HG03064 (cell line): ENCODE results near the gene FASTKD2.

Source experiments
- ATAC-seq: cut with Tn5 transposase; IDR thresholded peaks from one replicate; pipeline ENCODE4 v1.9.1; 2021; ENCODE audit warnings: low read depth; ENCODE audit not compliant: unreplicated experiment

Gene FASTKD2

DNA sequence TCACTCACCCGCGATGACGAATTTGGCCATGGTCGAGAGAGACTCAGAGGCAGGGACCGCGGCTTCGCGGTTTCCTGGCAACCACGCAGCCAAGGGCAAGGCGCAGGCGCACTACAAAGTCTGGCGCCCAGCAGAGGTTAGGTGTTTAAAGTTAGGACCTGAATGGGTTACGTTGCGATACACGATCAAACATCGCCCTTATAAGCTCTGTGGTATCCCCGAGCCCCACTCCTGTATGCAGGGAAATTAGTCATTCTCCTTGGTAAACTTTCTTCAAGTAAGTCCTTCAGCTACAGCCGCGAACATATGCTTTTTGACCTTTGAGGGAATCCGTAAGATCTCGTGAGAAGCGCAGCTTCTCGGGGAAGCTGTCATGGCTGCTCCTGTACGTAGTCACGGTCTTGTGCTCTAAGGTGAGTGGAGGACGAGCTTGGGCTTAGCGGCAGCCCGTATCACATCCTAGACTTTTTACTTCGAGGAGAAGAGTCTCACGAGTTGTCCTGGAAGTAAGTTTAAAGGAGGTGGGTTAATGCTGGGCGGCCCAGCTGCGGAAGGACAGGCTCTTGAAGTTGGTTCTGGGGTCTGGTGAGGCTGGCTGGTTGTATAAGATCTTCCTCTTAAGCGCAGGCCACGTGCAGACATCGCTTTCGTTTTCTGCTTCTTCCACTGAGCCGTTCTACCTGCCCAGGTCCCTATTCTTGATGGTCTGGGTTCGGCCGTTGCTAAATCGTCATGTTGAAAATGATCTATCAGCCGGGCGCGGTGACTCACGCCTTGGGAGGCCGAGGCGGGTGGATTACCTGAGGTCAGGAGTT, at the start of gene FASTKD2, which contains the start of gene MDH1B:
FASTKD2 (plus strand) TSS at position 365 of the 815 bp plus-strand sequence. CDS start 1,088 bp downstream, outside the sequence.
MDH1B (minus strand) TSS at position 87 of the 815 bp plus-strand sequence; CDS start at position 30, 57 bp downstream.
- ATAC-seq: peak; percentile 95

DNA sequence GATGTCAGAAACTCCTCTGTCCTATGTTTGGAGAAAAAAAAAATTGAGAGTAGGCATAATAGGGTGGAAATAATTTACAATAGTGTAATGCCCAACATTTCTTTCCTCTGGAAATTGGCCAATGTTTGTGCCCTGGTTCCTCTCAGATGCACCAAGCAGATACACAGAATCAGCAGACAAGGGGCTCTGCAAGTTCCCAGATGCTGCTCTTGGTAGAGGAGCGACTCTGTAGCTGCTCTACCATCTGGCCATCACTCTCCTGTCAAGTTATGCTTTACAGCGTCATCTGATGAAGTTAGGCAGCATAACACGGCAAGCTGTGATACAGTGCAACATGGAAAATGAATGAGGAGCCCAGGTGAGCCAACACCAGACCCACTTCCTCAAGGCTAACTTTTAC, 48.8 kb upstream of the FASTKD2 start:
- ATAC-seq: no peak

DNA sequence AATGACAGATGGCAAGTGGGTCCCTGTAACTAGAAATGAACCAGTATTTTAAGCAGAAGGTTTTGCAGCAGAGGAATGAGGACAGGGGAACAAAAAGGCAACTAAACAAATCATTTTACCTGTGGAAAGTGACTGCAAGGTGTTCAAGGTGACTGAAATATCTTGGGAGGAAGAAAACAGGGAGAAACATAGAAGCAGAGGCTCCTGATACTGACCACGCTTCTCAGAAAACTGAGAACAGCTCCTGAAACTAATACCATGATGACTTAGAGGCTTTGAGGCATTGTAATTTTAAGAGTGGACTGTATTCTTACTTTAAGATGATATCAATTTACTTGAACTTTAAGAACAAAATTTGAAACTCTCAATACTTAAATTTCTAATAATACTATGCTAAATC, 47.1 kb upstream of the FASTKD2 start, which contains the start of gene DYTN:
DYTN (minus strand) TSS at position 101 of the 400 bp plus-strand sequence. CDS start 117 bp downstream, outside the sequence.
- no peak for ATAC-seq

GRCh38 chr2:206721256-206721920, 44.0 kb upstream of the FASTKD2 start:
- ATAC-seq: peak; percentile 80

DNA sequence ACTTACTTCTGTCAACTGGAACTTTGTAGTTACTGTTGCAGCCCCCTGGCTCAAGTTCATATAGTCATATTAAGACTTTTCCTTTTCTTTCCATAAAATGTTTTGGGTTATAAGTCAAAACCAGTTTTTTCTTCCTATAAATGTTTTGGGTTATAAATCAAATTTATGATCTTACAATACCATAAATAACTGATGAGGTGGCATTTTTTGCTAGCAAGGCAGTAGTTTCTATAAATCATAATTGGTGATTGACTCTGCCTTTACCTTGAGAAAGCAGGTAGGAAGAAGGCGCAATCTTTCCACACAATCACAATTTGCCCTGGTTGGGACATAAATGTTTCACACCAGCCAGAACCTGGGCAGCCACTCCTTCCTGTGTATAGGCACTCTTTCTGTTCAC, 42.1 kb upstream of the FASTKD2 start:
- ATAC-seq: no peak

- no peak for ATAC-seq
These were observed 38.1 kb upstream of the FASTKD2 start for GRCh38 chr2:206727287-206727686.

DNA sequence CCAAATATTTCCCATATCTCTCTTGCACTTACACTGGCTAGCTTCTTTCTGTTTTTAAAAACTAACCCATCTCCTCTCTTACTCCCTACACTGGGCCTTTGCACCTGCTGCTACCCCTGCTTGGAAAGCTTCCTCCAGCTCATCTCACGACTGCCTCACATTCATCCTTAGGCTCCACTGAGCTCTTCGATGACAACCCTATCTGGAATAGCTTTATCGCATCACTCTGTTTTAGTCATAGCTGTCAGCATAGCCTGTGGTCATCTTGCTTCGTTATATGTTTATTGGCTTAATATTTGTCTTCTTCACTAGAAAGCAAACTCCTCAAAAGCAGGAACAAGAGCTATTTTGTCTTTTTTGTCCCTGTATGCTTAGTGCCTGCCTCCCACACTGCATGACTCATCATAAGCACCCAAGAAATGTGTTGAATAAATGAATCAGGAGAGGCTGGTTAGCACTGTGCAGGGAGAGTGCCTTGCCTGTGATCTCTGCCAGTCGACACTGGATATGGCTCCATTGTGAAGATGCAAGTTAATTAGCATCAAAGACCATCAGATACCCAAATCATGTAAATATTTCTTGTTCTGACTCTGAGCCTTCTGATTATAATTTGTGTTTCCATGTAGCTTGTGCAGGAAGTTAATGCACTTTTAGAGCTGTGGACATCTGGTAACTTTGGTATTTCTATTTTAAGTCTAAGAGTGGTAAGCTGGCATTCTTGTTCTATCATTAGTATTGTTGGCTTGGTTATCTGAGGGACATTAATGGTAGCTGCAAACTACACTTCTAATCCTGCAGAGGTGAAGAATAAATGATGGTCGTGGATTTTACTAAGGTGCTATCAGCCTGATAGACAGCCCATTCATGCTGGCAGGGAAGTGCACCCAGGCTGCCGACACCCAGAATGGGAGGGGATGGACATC, 36.9 kb upstream of the FASTKD2 start:
- ATAC-seq: no peak

- ATAC-seq: no peak
These were observed 32.1 kb upstream of the FASTKD2 start for GRCh38 chr2:206733341-206733740.

DNA sequence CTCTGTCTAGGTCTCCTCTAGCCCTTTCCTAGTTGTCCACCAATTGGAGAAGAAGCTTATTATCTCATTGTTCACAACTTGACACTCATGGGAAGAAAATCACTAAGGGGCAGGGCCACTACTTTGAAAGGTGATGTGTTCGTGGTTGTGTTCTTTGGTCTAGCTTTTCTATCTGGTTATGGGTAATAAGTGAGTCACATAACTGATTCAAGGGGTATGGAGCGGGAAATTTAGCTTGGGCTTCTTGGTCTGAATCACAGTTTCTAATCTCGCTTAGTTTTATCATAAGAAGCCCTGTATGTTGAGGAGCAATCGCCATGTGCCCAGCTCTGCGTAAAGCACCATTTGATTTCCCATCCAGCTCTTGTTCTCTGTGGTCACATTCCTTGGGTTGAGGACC, 28.5 kb upstream of the FASTKD2 start:
- no peak for ATAC-seq

DNA sequence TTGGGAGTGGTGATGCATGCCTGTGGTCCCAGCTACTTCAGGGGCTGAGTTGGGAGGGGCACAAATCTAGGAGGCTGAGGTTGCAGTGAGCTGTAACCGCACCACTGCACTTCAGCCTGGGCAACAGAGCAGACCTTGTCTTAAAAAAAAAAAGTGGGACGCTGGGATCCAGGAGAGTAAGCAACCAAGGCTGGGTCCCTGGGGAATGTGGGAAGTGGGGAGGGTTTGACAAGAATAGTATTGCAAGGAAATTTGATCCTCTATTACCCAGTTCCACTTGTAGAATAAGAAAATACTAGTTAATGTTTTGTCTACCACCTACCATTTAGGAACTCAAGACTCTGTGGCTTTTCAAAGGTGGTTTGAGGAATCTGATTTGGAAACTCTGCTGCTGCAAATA, 26.1 kb upstream of the FASTKD2 start:
- no peak for ATAC-seq

DNA sequence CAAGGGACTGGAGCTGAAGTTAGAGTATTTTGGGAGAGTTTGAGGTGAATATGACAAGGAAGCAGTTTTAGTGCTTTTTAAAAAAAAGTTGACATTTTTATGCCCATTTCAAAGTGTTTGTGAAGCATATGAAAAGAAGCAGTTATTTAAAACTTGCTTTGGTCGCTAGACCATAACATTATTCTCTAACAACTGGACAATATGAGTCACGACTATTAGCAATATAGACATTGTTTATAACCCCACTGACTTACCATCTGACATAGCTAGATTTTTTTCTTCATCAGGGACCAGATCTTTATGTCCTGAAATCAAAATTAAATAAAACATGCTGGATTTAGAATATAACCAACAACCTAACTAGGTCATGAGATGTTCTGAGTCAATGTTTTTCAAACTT, 24.6 kb upstream of the FASTKD2 start:
- no peak for ATAC-seq

GRCh38 chr2:206756816-206757215, 8.6 kb upstream of the FASTKD2 start:
- ATAC-seq: no peak

- ATAC-seq: no peak
These were observed 649 bp upstream of the FASTKD2 start for GRCh38 chr2:206764673-206765241.

DNA sequence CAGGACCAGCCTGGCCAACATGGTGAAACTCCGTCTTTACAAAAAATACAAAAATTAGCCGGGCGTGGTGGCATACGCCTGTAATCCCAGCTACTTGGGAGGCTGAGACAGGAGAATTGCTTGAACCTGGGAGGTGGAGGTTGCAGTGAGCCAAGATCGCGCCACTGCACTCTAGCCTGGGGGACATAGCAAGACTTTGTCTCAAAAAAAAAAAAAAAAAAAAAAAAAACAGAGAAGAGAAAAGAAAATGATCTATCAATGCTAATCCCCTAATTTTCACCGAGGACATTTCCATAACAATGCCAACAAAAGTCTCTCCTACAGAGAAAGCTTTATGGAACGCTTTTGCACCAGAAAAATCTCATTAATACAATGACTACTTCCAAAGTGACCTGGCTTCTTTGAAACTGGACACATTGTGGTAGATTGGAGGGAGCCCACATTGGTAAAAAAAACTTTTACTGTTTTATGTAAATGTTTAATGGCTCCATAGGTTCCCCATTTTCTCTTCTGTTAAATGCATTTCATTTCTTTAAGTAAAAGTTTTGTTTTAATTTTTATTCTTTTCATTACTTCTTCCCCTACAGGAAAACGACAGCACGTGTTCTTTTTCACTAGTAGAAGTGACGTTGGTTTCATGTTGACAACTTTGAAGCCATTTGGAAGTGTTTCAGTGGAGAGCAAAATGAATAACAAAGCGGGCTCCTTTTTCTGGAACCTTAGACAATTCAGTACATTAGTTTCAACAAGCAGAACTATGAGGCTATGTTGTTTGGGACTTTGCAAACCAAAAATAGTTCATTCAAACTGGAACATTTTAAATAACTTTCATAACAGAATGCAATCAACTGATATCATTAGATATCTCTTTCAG, 888 bp downstream of the FASTKD2 start:
- ATAC-seq: no peak

DNA sequence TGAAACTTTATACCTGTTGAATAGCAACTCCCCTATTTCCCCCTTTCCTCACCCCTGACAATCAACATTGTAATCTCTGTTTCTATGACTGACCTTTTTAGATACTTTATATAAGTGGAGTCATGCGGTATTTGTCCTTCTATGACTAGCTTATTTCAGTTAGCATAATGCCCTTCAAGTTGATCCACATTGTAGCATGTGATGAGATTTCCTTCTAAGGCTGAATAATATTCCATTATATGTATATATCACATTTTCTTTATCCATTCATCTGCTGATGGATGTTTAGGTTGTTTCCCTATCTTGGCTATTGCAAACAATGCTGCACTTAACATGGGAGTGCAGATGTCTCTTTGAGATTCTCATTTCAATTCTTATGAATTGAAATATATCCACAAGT, 9.5 kb downstream of the FASTKD2 start:
- ATAC-seq: no peak

- no peak for ATAC-seq
These were observed 11.0 kb downstream of the FASTKD2 start for GRCh38 chr2:206776432-206776831.

GRCh38 chr2:206780671-206781070, 15.3 kb downstream of the FASTKD2 start:
- ATAC-seq: no peak

DNA sequence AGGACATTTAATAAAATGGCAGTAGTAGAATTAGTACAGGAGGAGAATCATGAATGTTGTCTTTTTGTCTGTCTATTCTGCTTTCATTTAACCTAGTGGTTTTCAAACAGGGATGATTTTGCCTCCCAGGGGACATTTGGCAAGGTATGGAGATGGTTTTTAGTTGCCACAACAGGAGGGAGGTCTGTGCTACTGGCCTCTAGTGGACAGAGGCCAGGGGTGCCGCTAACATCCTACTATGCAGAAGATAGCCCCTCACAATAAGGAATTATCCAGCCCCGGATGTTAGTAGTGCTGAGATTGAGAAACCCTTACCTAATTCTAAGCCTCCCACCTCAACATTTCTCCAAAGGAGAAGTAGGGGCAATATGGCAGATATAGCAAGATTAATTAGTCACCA, 18.3 kb downstream of the FASTKD2 start:
- no peak for ATAC-seq

GRCh38 chr2:206784559-206785353, 19.4 kb downstream of the FASTKD2 start:
- ATAC-seq: no peak
